Measurements from ENCODE around the gene FAM174B.
A peak's percentile ranks its signal among the peaks of the same experiment; 100 is the strongest.

FAM174B gene

DNA sequence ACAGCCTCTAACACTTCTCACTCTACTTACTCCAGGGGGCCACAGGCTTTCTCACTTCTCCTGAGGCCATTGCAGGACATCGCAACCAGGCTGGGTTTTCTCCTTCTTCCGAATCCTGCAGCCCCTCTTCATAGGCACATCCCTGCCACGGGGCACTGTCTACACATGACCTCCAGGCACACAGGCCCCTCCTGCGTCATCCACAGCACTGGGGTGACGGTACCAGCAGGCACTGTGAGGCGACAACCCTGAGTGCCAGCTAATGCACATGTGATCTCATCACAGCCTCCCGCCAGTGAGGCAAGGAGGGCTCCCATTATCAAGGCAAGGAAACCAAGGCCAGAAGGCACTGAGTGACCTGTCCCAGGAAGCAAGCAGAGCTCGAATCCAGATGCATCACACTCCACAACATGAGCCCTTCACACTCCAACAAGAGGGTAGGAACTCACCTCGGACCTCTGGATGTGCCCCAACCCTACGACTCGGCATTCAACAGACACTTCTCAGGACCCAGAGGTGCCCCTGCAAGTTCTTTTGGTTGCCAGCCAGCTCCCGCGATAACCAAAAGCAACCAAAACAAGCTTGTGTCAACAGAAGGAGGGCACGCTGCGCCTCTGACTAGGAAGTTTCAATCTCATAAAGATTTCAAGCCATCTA lies 16.7 kb downstream of the FAM174B start:
- DNase-seq, result peak; percentile 91

- peak; percentile 97 for DNase-seq
Observed at GRCh38 chr15:92638291-92638708, 17.3 kb downstream of the FAM174B start.

GRCh38 chr15:92637626-92638025 lies 17.9 kb downstream of the FAM174B start:
- peak; percentile 55 for DNase-seq

DNA sequence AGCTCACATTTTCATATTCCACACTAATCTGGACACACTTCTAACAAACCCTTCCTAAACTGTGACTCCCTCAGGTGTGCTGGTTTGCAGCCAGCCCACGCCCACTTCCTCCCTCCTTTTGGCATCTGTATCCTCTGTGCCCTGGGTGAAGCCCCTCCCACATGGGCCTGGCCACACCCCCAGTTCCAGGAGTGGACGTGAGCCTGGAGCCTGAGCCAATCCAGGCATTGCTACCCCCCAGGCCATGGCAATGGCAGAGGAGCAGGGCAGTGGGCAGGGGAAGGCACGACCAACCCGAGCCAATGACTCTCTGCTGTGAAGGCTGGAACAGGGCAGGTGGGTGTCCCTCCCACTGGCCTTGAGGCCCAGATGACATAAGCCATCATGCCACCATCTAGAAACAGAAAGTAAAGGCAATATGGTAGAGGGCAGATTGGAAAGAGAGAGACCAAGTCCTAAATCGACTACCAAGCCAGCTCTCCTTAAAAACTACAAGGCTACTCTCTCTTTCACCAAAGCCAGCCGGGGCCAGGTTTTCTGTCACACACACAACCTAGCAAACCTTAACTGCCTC lies 18.6 kb downstream of the FAM174B start:
- DNase-seq, result peak; percentile 86

- DNase-seq, result no peak
Observed at GRCh38 chr15:92636401-92636907, 19.1 kb downstream of the FAM174B start.

GRCh38 chr15:92634671-92635201 lies 20.8 kb downstream of the FAM174B start:
- no peak for DNase-seq

DNA sequence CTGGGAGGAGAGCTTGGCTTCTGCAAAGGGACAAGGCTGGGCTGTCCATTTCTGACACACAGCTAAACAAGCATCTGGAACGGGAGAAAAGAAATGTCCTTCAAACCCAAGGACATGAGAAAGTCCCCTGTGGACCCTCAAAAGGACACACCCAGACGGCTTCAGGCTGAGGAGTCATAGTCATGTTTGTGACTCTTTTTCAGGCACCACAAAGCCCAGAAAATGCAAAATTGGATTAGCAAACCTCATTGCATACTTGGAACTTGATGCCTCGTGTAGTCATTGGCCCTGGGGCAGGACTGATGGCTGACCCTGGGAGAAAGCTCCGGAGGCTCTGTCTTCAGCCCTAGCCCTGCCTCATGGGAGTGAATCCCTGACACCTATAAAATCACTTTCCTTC lies 21.5 kb downstream of the FAM174B start:
- no peak for DNase-seq

- no peak for DNase-seq
Observed at GRCh38 chr15:92633418-92633817, 22.2 kb downstream of the FAM174B start.

DNA sequence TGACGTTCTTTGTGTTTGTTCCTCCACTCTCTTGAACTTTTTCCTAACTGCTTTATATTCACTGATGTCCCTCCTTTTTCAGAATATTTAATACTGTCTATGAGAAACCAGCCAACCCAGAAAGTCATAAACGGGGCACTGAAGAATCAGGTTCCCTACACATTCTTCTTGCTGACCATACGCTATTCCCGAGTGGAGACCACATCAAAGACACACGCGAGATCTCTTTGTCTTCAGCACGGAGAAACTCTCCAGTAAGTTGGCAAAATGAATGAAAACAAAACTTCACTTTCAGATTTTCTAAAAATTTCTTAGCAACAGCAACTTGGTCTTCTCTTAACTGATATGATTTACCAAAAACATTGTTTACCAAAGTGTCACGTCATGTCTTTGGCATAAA lies 22.6 kb downstream of the FAM174B start:
- DNase-seq, result no peak

GRCh38 chr15:92631721-92632120 lies 23.9 kb downstream of the FAM174B start:
- peak; percentile 25 for DNase-seq

- no peak for DNase-seq
Observed at GRCh38 chr15:92629975-92630626, 25.5 kb downstream of the FAM174B start.

DNA sequence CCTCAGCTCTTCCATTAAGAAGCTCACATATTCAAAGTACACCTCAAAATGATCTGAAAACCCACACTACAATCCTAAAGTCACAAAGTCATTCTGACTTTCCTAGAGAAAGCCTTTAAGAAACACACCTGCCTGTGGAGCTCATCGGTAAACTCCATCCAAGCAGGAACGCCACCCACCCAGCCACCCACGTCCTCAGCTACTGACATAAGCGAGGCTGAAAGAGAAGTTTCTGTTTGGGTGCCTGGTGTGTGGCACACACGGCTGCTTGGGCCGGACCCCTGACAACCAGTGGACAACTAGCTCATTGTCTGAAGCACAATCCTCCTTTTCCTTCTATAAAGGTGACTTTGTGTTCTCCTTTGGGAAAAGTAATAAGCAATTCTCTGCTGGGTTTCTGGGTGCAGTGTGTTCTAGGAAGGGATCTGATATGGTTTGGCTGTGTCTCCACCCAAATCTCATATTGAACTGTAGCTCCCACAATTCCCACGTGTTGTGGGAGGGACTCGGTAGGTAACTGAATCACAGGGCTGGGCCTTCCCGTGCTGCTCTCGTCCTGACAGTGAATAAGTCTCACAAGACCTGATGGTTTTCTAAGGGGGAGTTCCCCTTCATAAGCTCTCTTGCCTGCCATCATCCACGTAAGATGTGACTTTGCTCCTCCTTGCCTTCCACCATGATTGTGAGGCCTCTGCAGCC lies 26.1 kb downstream of the FAM174B start:
- DNase-seq, result no peak

DNA sequence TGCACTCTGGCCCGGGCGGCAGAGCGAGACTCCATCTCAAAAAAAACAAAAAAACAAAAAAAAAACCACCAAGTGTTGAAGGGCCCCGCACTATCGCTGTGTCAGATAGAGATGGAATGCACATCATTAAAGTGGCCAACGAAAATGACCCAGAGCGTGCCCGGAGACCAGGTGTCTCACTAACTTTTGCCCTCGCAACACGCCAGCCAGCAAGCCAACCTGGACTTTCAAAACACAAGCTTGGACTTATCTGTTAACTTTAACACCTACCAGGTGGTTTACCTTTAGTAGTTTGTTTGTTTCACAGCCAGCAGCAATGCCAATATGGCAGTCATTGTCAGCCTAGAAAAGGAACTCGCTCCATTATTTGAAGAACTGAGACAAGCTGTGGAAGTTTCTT lies 28.6 kb downstream of the FAM174B start:
- no peak for DNase-seq

DNA sequence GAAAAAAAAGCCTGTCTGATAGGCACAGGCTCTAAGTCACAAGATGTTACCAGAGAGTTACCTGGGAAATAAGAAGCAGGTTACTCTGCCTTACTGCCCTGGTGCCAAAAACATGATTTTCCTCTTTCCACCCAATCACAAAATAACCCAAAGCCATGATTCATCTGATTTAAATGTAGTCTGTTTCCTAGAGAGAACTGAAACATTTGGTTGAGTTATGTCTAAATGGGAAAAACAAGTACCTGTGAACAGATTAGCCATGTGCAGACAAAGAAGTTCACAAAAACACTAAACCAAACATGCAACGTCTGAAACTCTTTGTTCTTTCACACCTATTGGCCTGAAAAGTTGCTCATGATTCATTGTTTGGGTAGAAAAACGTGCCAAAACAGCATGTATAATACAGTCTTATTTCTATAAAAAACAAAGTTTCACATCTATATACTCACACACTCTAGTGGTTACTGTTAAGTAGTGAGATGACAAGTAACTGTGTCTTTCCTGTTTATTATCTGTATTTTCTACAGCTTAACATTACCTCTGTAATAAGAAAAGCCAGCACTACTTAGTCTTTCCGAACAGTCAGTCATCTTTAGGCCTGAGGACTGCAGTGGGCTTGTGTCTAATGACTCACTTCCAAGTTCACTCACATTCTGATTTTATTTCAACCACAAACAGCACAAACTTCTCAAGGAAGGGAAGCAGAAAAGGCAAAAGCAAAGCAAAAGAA lies 30.2 kb downstream of the FAM174B start:
- DNase-seq, result peak; percentile 56

DNA sequence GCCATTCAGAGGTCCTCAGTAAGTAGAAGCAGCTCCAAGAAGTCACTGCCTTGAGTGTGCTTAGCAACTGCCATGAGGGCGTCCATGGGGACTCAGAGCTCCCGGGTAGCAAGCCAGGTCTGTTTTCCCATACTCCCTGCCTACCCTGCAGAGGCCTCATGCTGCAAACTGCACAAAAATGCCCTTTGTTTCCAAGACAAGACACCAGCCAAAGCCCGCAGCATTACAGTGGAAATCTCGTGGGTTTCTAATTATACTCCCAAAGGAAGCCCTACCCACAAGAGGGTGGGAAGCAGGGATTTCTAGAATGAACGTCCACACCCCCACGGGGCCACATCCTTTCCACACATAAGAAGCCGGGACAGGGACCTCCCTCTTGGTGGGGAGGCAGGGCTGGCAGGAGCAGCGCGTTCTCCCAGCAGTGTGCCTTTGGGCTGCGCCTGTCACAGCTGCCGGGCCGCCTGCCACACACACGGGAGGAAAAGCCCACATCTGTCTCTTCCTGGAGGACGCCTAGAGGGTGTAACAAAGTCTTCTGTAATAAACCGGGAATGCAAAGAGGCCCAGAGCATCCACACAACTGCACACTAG lies 31.1 kb downstream of the FAM174B start:
- DNase-seq, result peak; percentile 81

DNA sequence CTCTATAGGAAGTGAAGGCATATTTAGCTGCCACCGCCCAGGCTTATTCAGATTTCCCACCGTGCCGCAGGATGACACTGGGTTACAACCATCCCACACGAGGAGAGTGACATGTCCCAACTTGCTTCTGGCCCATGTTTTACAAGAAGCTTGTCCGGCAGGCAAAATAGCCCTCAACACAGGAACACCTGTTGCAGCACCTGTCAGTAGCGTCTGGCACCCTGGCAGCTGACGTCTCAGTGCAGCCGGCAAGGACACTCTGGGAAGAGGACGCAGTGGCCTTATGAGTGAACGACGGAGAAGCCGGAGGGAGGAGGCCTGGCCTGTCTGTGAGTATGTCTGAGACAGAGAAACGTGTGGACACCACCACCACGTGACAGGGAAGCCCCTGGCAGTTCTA lies 32.1 kb downstream of the FAM174B start:
- peak; percentile 96 for DNase-seq

- no peak for DNase-seq
Observed at GRCh38 chr15:92621972-92622533, 33.5 kb downstream of the FAM174B start.

DNA sequence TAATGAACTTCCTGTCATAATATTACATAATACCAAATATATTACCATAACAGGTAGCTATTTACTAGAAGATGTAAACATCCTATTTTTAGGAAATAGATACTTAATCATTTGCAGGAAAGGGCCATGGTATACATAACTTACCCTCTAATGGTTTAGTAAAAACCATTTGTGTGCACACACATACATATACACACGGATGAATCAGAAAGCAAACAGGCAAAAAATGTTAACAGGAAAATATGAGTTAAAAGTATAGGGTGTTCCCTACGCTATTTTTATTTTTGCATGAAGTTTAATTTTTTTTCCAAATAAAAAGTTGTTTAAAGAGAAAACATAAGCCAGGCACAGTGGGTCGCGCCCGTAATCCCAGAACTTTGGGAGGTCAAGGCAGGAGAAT lies 34.6 kb downstream of the FAM174B start:
- DNase-seq, result peak; percentile 46

GRCh38 chr15:92619145-92620101 lies 36.2 kb downstream of the FAM174B start:
- peak; percentile 27 for DNase-seq

Measured in DMS53 (cell line).